HCT116 (cell line): ENCODE measurements around the gene ANKRD44. TPM values are rescaled to one million over a fixed set of nuclear protein-coding genes. Genes with fewer than 3 reads are reported as not detected.

Experiments used
- ATAC-seq: fragments of 200-7000 bp; cut with Tn5 transposase; 2 replicates; pipeline ENCODE4 v1.9.1; 2020; ENCODE audit warnings: mild to moderate bottlenecking, moderate library complexity
- BruUV-seq: library from RNA; stranded (reverse); fragments of 400-500 nt; replicated peaks from 2 replicates; lab custom pipeline; 2021; lab: Mats Ljungman, UMichigan
- CTCF ChIA-PET: fragments of 300-600 bp; sonication (Branson Sonifier 250); formaldehyde crosslinking; loops from one replicate; lab custom pipeline; 2021; ENCODE audit warnings: antibody characterized with exemption; lab: Charles Lee
- POLR2A ChIA-PET: fragments of 300-600, 350-600 bp; sonication (Branson Sonifier 250); formaldehyde crosslinking; loops from one replicate; lab custom pipeline; 2021; ENCODE audit warnings: antibody characterized with exemption; lab: Charles Lee
- RAD21 ChIA-PET, 2 experiments: fragments of 300-600 bp; sonication (Branson Sonifier 250); formaldehyde crosslinking; loops; one replicate each; lab custom pipeline; 2023; ENCODE audit warnings: low total read pairs in 2 of 2; ENCODE audit not compliant: uncharacterized antibody in 2 of 2, unreplicated experiment in 2 of 2, low non-redundant PET in 1 of 2; lab: Charles Lee
- DNase-seq: peaks from one replicate; pipeline ENCODE4 v3.0.0-alpha.2; 2010; ENCODE audit warnings: low read depth, low spot score
- H2AFZ ChIP-seq: fragments of 200-600 bp; shearing (Covaris generic), sonication (generic); 2 replicates; pipeline ENCODE4 v1.6.1; 2017; ENCODE audit warnings: low read depth, mixed run types, mixed read lengths, antibody characterized with exemption, low read length; ENCODE audit not compliant: poor library complexity, severe bottlenecking
- H3K27ac ChIP-seq: 2 replicates; pipeline ENCODE4 v1.5.1; 2012; ENCODE audit warnings: low read depth, low read length
- H3K27me3 ChIP-seq: fragments of 200-600 bp; sonication (generic); 2 replicates; pipeline ENCODE4 v1.6.1; 2016; ENCODE audit warnings: mixed run types, low read length, mixed read lengths; ENCODE audit not compliant: insufficient read depth
- H3K36me3 ChIP-seq, 2 experiments: fragments of 200-500 bp in 1 of 2; fragments of 200-600 bp in 1 of 2; sonication (Bioruptor generic) in 1 of 2; sonication (generic) in 1 of 2; 2 replicates each; pipeline versions ENCODE4 v1.5.1 to v1.6.1; 2014 to 2016; ENCODE audit warnings: low read length in 2 of 2, inconsistent platforms in 1 of 2, mixed read lengths in 1 of 2, mixed run types in 1 of 2; ENCODE audit not compliant: insufficient read depth in 2 of 2, control insufficient read depth in 1 of 2
- H3K4me1 ChIP-seq, 2 experiments: fragments of 200-600 bp in 1 of 2; sonication (generic) in 1 of 2; 2 replicates each; pipeline versions ENCODE4 v1.5.1 to v1.6.1; 2012 to 2017; ENCODE audit warnings: low read length in 2 of 2, inconsistent platforms in 1 of 2, mild to moderate bottlenecking in 1 of 2, mixed read lengths in 1 of 2, mixed run types in 1 of 2, moderate library complexity in 1 of 2; ENCODE audit not compliant: insufficient read depth in 2 of 2, control insufficient read depth in 1 of 2
- H3K4me2 ChIP-seq: fragments of 200-600 bp; sonication (generic); 2 replicates; pipeline ENCODE4 v1.6.1; 2017; ENCODE audit warnings: mixed run types, low read length, mixed read lengths
- H3K4me3 ChIP-seq, 2 experiments: fragments of 200-600 bp in 1 of 2; sonication (generic) in 1 of 2; replicated peaks in 1 of 2; 2 replicates each; pipeline ENCODE4 v1.5.1; 2011 to 2016; ENCODE audit warnings: low read length in 2 of 2, control low read depth in 1 of 2, low read depth in 1 of 2, mild to moderate bottlenecking in 1 of 2, mixed read lengths in 1 of 2, mixed run types in 1 of 2
- H3K79me2 ChIP-seq: fragments of 200-600 bp; sonication (generic); 2 replicates; pipeline ENCODE4 v1.6.1; 2017; ENCODE audit warnings: mild to moderate bottlenecking, mixed run types, low read length, moderate library complexity, mixed read lengths; ENCODE audit not compliant: insufficient read depth
- H3K9ac ChIP-seq: fragments of 200-600 bp; sonication (generic); 2 replicates; pipeline ENCODE4 v1.6.1; 2016; ENCODE audit warnings: low read length, mixed read lengths
- H3K9me2 ChIP-seq: fragments of 200-600 bp; sonication (generic), shearing (Covaris generic); 2 replicates; pipeline ENCODE4 v1.6.1; 2017; ENCODE audit warnings: mixed run types, mild to moderate bottlenecking, moderate library complexity; ENCODE audit not compliant: insufficient read depth
- H3K9me3 ChIP-seq, 2 experiments: fragments of 200-500 bp in 1 of 2; fragments of 200-600 bp in 1 of 2; sonication (Bioruptor generic) in 1 of 2; sonication (generic) in 1 of 2; 2 replicates each; pipeline ENCODE4 v1.6.1; 2014 to 2017; ENCODE audit warnings: low read length in 2 of 2, mixed read lengths in 2 of 2, inconsistent platforms in 1 of 2, low read depth in 1 of 2, mild to moderate bottlenecking in 1 of 2, mixed run types in 1 of 2, moderate library complexity in 1 of 2; ENCODE audit not compliant: control insufficient read depth in 1 of 2, insufficient read depth in 1 of 2
- H4K20me1 ChIP-seq: fragments of 200-600 bp; sonication (generic), shearing (Covaris generic); 2 replicates; pipeline ENCODE4 v1.6.1; 2017; ENCODE audit warnings: mixed run types, mild to moderate bottlenecking, moderate library complexity; ENCODE audit not compliant: insufficient read depth
- CEBPB ChIP-seq: IDR thresholded peaks from 2 replicates; pipeline ENCODE4 v1.6.1; 2012; ENCODE audit warnings: low read depth
- EGR1 ChIP-seq: IDR thresholded peaks from 2 replicates; pipeline ENCODE4 v1.6.1; 2012; ENCODE audit warnings: low read depth
- ELF1 ChIP-seq: IDR thresholded peaks from 2 replicates; pipeline ENCODE4 v1.6.1; 2012; ENCODE audit warnings: low read depth, borderline replicate concordance
- EZH2 ChIP-seq: fragments of 200-600 bp; sonication (generic); IDR thresholded peaks from 2 replicates; pipeline ENCODE4 v1.6.1; 2017; ENCODE audit warnings: antibody characterized with exemption, mixed run types
- FOSL1 ChIP-seq: IDR thresholded peaks from 2 replicates; pipeline ENCODE4 v1.6.1; 2012; ENCODE audit warnings: low read depth
- POLR2A ChIP-seq: IDR thresholded peaks from 2 replicates; pipeline ENCODE4 v1.7.0; 2011; ENCODE audit warnings: borderline replicate concordance; ENCODE audit not compliant: insufficient read depth, insufficient read length; ENCODE audit errors: extremely low read depth
- POLR2AphosphoS5 ChIP-seq: IDR thresholded peaks from 2 replicates; pipeline ENCODE4 v1.6.1; 2011; ENCODE audit warnings: mild to moderate bottlenecking, low read depth, low read length, moderate library complexity
- RAD21 ChIP-seq: IDR thresholded peaks from 2 replicates; pipeline ENCODE4 v1.6.1; 2012; ENCODE audit warnings: low read depth, mild to moderate bottlenecking
- SIN3A ChIP-seq: IDR thresholded peaks from 2 replicates; pipeline ENCODE4 v1.6.1; 2012; ENCODE audit warnings: low read depth
- SP1 ChIP-seq: IDR thresholded peaks from 2 replicates; pipeline ENCODE4 v1.6.1; 2012; ENCODE audit warnings: low read depth
- SRF ChIP-seq: IDR thresholded peaks from 2 replicates; pipeline ENCODE4 v1.6.1; 2012; ENCODE audit warnings: low read depth
- YY1 ChIP-seq: IDR thresholded peaks from 2 replicates; pipeline ENCODE4 v1.6.1; 2011; ENCODE audit warnings: low read length, low read depth, moderate library complexity, mild to moderate bottlenecking; ENCODE audit not compliant: insufficient replicate concordance; ENCODE audit errors: extremely low read depth
- ZFX ChIP-seq: fragments of 450-650 bp; IDR thresholded peaks from 2 replicates; pipeline ENCODE4 v1.6.1; 2017
- ZNF274 ChIP-seq: fragments of 200-500 bp; sonication (Bioruptor generic); IDR thresholded peaks from 2 replicates; pipeline ENCODE4 v1.6.1; 2014; ENCODE audit warnings: mild to moderate bottlenecking, low read depth, low read length, inconsistent platforms
- intact Hi-C: fragments of 100-400 bp; cut with micrococcal nuclease; formaldehyde crosslinking; loops from 2 replicates; pipeline ENCODE4 v1.10.0; 2022
- total RNA-seq: library from RNA; stranded (reverse); gene quantifications from one replicate; pipeline ENCODE4 v1.2.1, GENCODE V29; 2021; ENCODE audit not compliant: unreplicated experiment
- TF ChIP-seq, protein P1 (sequence below): IDR thresholded peaks from 2 replicates; pipeline ENCODE4 v1.6.1; 2012
- TF ChIP-seq, protein P2 (sequence below): IDR thresholded peaks from 2 replicates; pipeline ENCODE4 v1.6.1; 2011; ENCODE audit warnings: mild to moderate bottlenecking, low read length, moderate library complexity; ENCODE audit not compliant: insufficient replicate concordance; ENCODE audit errors: extremely low read depth
- TF ChIP-seq, protein P3 (sequence below), 3 experiments: fragments of 200-600 bp in 1 of 3; sonication (generic) in 1 of 3; IDR thresholded peaks in 2 of 3; conservative IDR thresholded peaks in 1 of 3; 2 replicates each; pipeline ENCODE4 v1.5.1; 2012 to 2017; ENCODE audit warnings: low read depth in 2 of 3, low read length in 2 of 3, antibody characterized with exemption in 1 of 3, borderline replicate concordance in 1 of 3, control low read depth in 1 of 3, mild to moderate bottlenecking in 1 of 3, mixed read lengths in 1 of 3, mixed run types in 1 of 3, moderate library complexity in 1 of 3; ENCODE audit not compliant: insufficient read depth in 1 of 3
- TF ChIP-seq, protein P4 (sequence below): IDR thresholded peaks from 2 replicates; pipeline ENCODE4 v1.6.1; 2012; ENCODE audit warnings: low read depth

The ANKRD44 gene
- total RNA-seq, 1 experiment from 2014 or later = 2.7 TPM

DNA sequence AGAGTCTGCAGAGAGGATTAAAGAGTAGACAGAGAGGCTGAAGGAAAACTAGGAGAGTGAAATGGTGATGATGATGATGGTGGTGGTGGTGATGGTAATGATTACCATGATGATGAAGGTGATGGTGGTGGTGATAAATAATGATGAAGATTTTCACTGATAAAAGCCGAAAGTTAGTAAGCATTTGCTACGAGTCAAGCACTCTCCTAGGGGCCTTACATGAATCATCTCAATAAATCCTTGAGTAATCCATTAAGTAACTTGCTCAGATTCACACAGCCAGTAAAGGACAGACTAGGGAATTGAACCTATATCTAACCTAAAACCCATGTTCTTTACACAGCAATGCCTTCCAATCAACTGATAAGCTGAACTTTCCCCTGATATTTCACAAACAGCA is 277.4 kb downstream of the ANKRD44 start:
- CTCF ChIA-PET = no interaction called here
- no peak for ATAC-seq
- BruUV-seq = no TSS peak

More for the DNA sequence above, 277.4 kb downstream of the ANKRD44 start:
- no peaks in the 10 kb centered on the region for H3K9me2 ChIP-seq
- H3K4me3 ChIP-seq = no peak overlapping the region
- H4K20me1 ChIP-seq = no peaks in the 10 kb centered on the region
- no peak for TF ChIP-seq POLR2AphosphoS5
- TF ChIP-seq SRF = no peak
- TF ChIP-seq YY1 = no peak
- no peak for TF ChIP-seq ZNF274
- TF ChIP-seq FOSL1 = no peak
- no peak for TF ChIP-seq SIN3A
- TF ChIP-seq, protein P1, sequence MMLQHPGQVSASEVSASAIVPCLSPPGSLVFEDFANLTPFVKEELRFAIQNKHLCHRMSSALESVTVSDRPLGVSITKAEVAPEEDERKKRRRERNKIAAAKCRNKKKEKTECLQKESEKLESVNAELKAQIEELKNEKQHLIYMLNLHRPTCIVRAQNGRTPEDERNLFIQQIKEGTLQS = no peak
- TF ChIP-seq EGR1 = no peak
- no peak for TF ChIP-seq RAD21
- TF ChIP-seq CEBPB = no peak
- TF ChIP-seq POLR2A = no peak
- TF ChIP-seq EZH2 = no peak
- no peak for TF ChIP-seq ZFX
- TF ChIP-seq, protein P2, sequence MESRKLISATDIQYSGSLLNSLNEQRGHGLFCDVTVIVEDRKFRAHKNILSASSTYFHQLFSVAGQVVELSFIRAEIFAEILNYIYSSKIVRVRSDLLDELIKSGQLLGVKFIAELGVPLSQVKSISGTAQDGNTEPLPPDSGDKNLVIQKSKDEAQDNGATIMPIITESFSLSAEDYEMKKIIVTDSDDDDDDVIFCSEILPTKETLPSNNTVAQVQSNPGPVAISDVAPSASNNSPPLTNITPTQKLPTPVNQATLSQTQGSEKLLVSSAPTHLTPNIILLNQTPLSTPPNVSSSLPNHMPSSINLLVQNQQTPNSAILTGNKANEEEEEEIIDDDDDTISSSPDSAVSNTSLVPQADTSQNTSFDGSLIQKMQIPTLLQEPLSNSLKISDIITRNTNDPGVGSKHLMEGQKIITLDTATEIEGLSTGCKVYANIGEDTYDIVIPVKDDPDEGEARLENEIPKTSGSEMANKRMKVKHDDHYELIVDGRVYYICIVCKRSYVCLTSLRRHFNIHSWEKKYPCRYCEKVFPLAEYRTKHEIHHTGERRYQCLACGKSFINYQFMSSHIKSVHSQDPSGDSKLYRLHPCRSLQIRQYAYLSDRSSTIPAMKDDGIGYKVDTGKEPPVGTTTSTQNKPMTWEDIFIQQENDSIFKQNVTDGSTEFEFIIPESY = no peak
- TF ChIP-seq, protein P3, sequence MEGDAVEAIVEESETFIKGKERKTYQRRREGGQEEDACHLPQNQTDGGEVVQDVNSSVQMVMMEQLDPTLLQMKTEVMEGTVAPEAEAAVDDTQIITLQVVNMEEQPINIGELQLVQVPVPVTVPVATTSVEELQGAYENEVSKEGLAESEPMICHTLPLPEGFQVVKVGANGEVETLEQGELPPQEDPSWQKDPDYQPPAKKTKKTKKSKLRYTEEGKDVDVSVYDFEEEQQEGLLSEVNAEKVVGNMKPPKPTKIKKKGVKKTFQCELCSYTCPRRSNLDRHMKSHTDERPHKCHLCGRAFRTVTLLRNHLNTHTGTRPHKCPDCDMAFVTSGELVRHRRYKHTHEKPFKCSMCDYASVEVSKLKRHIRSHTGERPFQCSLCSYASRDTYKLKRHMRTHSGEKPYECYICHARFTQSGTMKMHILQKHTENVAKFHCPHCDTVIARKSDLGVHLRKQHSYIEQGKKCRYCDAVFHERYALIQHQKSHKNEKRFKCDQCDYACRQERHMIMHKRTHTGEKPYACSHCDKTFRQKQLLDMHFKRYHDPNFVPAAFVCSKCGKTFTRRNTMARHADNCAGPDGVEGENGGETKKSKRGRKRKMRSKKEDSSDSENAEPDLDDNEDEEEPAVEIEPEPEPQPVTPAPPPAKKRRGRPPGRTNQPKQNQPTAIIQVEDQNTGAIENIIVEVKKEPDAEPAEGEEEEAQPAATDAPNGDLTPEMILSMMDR (IDR thresholded peaks at IDR 0.05 in 2 of 3, conservative IDR thresholded peaks at IDR 0.05 in 1 of 3; ENCODE audit: borderline replicate concordance in 1 of 3, insufficient read depth in 1 of 3, low read depth in 2 of 3, low read length in 2 of 3) = no peak
- TF ChIP-seq, protein P4, sequence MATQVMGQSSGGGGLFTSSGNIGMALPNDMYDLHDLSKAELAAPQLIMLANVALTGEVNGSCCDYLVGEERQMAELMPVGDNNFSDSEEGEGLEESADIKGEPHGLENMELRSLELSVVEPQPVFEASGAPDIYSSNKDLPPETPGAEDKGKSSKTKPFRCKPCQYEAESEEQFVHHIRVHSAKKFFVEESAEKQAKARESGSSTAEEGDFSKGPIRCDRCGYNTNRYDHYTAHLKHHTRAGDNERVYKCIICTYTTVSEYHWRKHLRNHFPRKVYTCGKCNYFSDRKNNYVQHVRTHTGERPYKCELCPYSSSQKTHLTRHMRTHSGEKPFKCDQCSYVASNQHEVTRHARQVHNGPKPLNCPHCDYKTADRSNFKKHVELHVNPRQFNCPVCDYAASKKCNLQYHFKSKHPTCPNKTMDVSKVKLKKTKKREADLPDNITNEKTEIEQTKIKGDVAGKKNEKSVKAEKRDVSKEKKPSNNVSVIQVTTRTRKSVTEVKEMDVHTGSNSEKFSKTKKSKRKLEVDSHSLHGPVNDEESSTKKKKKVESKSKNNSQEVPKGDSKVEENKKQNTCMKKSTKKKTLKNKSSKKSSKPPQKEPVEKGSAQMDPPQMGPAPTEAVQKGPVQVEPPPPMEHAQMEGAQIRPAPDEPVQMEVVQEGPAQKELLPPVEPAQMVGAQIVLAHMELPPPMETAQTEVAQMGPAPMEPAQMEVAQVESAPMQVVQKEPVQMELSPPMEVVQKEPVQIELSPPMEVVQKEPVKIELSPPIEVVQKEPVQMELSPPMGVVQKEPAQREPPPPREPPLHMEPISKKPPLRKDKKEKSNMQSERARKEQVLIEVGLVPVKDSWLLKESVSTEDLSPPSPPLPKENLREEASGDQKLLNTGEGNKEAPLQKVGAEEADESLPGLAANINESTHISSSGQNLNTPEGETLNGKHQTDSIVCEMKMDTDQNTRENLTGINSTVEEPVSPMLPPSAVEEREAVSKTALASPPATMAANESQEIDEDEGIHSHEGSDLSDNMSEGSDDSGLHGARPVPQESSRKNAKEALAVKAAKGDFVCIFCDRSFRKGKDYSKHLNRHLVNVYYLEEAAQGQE = no peak
- TF ChIP-seq SP1 = no peak
- TF ChIP-seq ELF1 = no peak
- no peak for DNase-seq
- intact Hi-C loops = no loop called here
- no peaks in the 10 kb centered on the region for H3K79me2 ChIP-seq
- no peak overlapping the region for H3K9ac ChIP-seq
- no peaks in the 10 kb centered on the region for H3K36me3 ChIP-seq
- no peak overlapping the region for H3K27ac ChIP-seq
- ChIA-PET RAD21 (no interaction called here), POLR2A (no interaction called here)
- H2AFZ ChIP-seq = no peak overlapping the region
- peaks cover 3 to 5% of the 10 kb centered on the region in 2 experiments for H3K4me1 ChIP-seq
- H3K9me3 ChIP-seq = no peaks in the 10 kb centered on the region
- no peaks in the 10 kb centered on the region for H3K27me3 ChIP-seq
- H3K4me2 ChIP-seq = no peak overlapping the region
